Esophagus squamous epithelium (tissue), 4 donors: ENCODE measurements around the gene SLC17A1.

Experiments
- CTCF ChIP-seq, 6 experiments: fragments of 450-650 bp in 4 of 6; fragments of 200-600 bp in 2 of 6; sonication (generic) in 2 of 6; IDR thresholded peaks; one replicate each; pipeline ENCODE4 v1.5.1; 2016 to 2019; ENCODE audit warnings: antibody characterized with exemption in 6 of 6, mild to moderate bottlenecking in 4 of 6, moderate library complexity in 4 of 6
- POLR2A ChIP-seq, 4 donors: fragments of 450-650 bp; IDR thresholded peaks; one replicate each; pipeline ENCODE4 v1.6.1; 2017; ENCODE audit warnings: antibody characterized with exemption in 4 of 4, mild to moderate bottlenecking in 4 of 4, moderate library complexity in 3 of 4

- TF ChIP-seq CTCF (IDR thresholded peaks at IDR 0.05) (no peak), POLR2A (IDR thresholded peaks at IDR 0.05) (no peak)
Measured at GRCh38 chr6:25774120-25774715, 57.6 kb downstream of the SLC17A1 start.
